Breast epithelium (tissue), 3 donors: Measurements from ENCODE around the gene SHROOM2.

ENCODE experiments used
- CTCF ChIP-seq, 3 donors: fragments of 450-650 bp; IDR thresholded peaks; one replicate each; pipeline ENCODE4 v1.5.1; 2016 to 2017; ENCODE audit warnings: antibody characterized with exemption in 3 of 3, mild to moderate bottlenecking in 3 of 3, moderate library complexity in 3 of 3
- POLR2A ChIP-seq: fragments of 450-650 bp; IDR thresholded peaks from one replicate; pipeline ENCODE4 v1.6.1; 2016; ENCODE audit warnings: antibody characterized with exemption, mild to moderate bottlenecking, moderate library complexity
- POLR2AphosphoS5 ChIP-seq, 3 donors: sonication (generic); formaldehyde crosslinking; IDR thresholded peaks; one replicate each; pipeline ENCODE4 v1.6.1; 2017; ENCODE audit warnings: antibody characterized with exemption in 3 of 3

GRCh38 chrX:9738151-9738550, 48.1 kb upstream of the SHROOM2 start:
- no peak for TF ChIP-seq CTCF (IDR thresholded peaks at IDR 0.05)
- no peak for TF ChIP-seq POLR2AphosphoS5 (IDR thresholded peaks at IDR 0.05)
- no peak for TF ChIP-seq POLR2A
